Natural killer cell (primary cell): ENCODE data around the gene TMEM184C. TPM values are rescaled to one million over a fixed set of nuclear protein-coding genes. Genes with fewer than 3 reads are reported as not detected.

Source experiments
- ATAC-seq, 3 donors: fragments of 150-1000 bp in 2 of 3; fragments of 200-7000 bp in 1 of 3; cut with Tn5 transposase; 1 replicate in 1 of 3; 2 replicates in 2 of 3; pipeline ENCODE4 v1.10.0; 2021; ENCODE audit warnings: mild to moderate bottlenecking in 2 of 3, moderate library complexity in 2 of 3
- DNase-seq, 2 donors: peaks; one replicate each; pipeline versions ENCODE4 v3.0.0 to v3.0.0-alpha.2; 2013 to 2021; ENCODE audit warnings: mixed read lengths in 1 of 2
- H3K27ac ChIP-seq: one replicate; pipeline ENCODE4 v1.5.1; 2013; ENCODE audit warnings: mild to moderate bottlenecking, low read length
- H3K27me3 ChIP-seq: one replicate; pipeline ENCODE4 v1.6.1; 2013; ENCODE audit warnings: low read length; ENCODE audit not compliant: control insufficient read depth, insufficient read depth
- H3K36me3 ChIP-seq: one replicate; pipeline ENCODE4 v1.6.1; 2013; ENCODE audit warnings: low read length; ENCODE audit not compliant: control insufficient read depth, insufficient read depth
- H3K4me1 ChIP-seq: one replicate; pipeline ENCODE4 v1.6.1; 2013; ENCODE audit warnings: low read length; ENCODE audit not compliant: control insufficient read depth, insufficient read depth
- H3K4me3 ChIP-seq: one replicate; pipeline ENCODE4 v1.5.1; 2013; ENCODE audit warnings: low read length
- H3K9me3 ChIP-seq: one replicate; pipeline ENCODE4 v1.6.1; 2013; ENCODE audit warnings: low read length; ENCODE audit not compliant: control insufficient read depth, insufficient read depth
- H3K27ac Mint-ChIP-seq, 2 donors: one replicate each; pipeline ENCODE4 v1.8.0; 2022; ENCODE audit warnings: mild to moderate bottlenecking in 2 of 2, mixed read lengths in 2 of 2, moderate library complexity in 1 of 2
- H3K27me3 Mint-ChIP-seq, 2 donors: one replicate each; pipeline ENCODE4 v1.8.0; 2022; ENCODE audit warnings: low read depth in 2 of 2, mixed read lengths in 2 of 2
- H3K36me3 Mint-ChIP-seq: one replicate; pipeline ENCODE4 v1.8.0; 2022; ENCODE audit warnings: mixed read lengths
- H3K4me1 Mint-ChIP-seq, 2 donors: one replicate each; pipeline ENCODE4 v1.8.0; 2022; ENCODE audit warnings: mixed read lengths in 2 of 2
- H3K4me3 Mint-ChIP-seq: one replicate; pipeline ENCODE4 v1.8.0; 2022; ENCODE audit warnings: mild to moderate bottlenecking, moderate library complexity, mixed read lengths
- H3K9me3 Mint-ChIP-seq, 2 donors: one replicate each; pipeline ENCODE4 v1.8.0; 2022; ENCODE audit warnings: mixed read lengths in 2 of 2
- WGBS: methylation state at CpG from one replicate; pipeline ENCODE4 v1.1.7; 2013; ENCODE audit warnings: missing lambda C conversion rate; ENCODE audit not compliant: insufficient coverage; 5-methylcytosine and 5-hydroxymethylcytosine counted together
- intact Hi-C: fragments of 100-400 bp; cut with micrococcal nuclease; formaldehyde crosslinking; loops from one replicate; pipeline ENCODE4 v1.14.2; 2022
- total RNA-seq, 4 donors: library from RNA; stranded (reverse); fragments of 120-200 nt in 1 of 4; gene quantifications; one replicate each; pipeline versions ENCODE4 v1.2.3 to v1.2.4, GENCODE V29; 2013 to 2022
- TF ChIP-seq, protein P1 (sequence below): fragments of 200-600 bp; IDR thresholded peaks from one replicate; pipeline ENCODE4 v1.8.0; 2022; ENCODE audit warnings: antibody characterized with exemption

TMEM184C gene
- total RNA-seq, 3 donors from 2014 or later (not counting 1 experiment from before 2014, with no cell fraction given): 14.4 to 15.5 (median 15.1) TPM

DNA sequence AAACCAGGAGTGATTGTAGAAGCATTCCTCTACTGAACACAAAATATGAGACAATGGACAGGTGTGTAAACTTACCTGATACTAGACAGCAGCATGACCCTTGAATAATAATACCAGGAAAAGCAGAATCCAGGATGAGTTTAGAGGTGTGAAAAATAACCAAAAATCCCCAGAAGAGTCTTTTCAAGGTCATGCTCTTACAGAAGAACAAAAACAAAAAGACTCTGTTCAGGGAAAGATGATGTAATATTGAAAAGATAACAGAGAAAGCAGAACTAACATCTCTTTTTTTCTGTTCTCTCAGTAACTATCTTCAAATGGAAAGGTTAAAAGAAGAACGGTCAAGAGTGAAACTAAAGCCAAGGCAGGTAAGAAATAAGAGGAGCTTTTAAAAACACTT is 100.7 kb downstream of the TMEM184C start:
- ATAC-seq: no peak
- no peak overlapping the region for H3K27ac Mint-ChIP-seq
- H3K27ac ChIP-seq: no peak overlapping the region
- no peak overlapping the region for H3K4me3 ChIP-seq
- peaks cover 10 to 20% of the 10 kb centered on the region in 2 donors for H3K27me3 Mint-ChIP-seq
- H3K4me1 ChIP-seq: no peaks in the 10 kb centered on the region
- TF ChIP-seq, protein P1, sequence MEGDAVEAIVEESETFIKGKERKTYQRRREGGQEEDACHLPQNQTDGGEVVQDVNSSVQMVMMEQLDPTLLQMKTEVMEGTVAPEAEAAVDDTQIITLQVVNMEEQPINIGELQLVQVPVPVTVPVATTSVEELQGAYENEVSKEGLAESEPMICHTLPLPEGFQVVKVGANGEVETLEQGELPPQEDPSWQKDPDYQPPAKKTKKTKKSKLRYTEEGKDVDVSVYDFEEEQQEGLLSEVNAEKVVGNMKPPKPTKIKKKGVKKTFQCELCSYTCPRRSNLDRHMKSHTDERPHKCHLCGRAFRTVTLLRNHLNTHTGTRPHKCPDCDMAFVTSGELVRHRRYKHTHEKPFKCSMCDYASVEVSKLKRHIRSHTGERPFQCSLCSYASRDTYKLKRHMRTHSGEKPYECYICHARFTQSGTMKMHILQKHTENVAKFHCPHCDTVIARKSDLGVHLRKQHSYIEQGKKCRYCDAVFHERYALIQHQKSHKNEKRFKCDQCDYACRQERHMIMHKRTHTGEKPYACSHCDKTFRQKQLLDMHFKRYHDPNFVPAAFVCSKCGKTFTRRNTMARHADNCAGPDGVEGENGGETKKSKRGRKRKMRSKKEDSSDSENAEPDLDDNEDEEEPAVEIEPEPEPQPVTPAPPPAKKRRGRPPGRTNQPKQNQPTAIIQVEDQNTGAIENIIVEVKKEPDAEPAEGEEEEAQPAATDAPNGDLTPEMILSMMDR: no peak
- no peak overlapping the region for H3K4me3 Mint-ChIP-seq
- no peak for DNase-seq
- H3K27me3 ChIP-seq: no peaks in the 10 kb centered on the region
- intact Hi-C loops: no loop called here
- no peaks in the 10 kb centered on the region for H3K36me3 Mint-ChIP-seq
- H3K36me3 ChIP-seq: no peaks in the 10 kb centered on the region
- WGBS: no CpG with 5 or more reads among the region's 1 CpG
- H3K9me3 ChIP-seq: no peaks in the 10 kb centered on the region
- no peaks in the 10 kb centered on the region for H3K4me1 Mint-ChIP-seq
- no peaks in the 10 kb centered on the region for H3K9me3 Mint-ChIP-seq

Other genes starting within 250 kb of the TMEM184C start
- gene EDNRA, start 136.3 kb upstream of the TMEM184C start, total RNA-seq: not detected
- 10 to 100 TPM; 13.4 to 16.6 (median 13.7) TPM for gene PRMT9, start 66.8 kb downstream of the TMEM184C start, total RNA-seq
- gene ARHGAP10, start 114.7 kb downstream of the TMEM184C start, total RNA-seq: 10 to 100 TPM; 13.9 to 28.7 (median 23.2) TPM